ENCODE results near the gene WNT9A.

Gene WNT9A

DNA sequence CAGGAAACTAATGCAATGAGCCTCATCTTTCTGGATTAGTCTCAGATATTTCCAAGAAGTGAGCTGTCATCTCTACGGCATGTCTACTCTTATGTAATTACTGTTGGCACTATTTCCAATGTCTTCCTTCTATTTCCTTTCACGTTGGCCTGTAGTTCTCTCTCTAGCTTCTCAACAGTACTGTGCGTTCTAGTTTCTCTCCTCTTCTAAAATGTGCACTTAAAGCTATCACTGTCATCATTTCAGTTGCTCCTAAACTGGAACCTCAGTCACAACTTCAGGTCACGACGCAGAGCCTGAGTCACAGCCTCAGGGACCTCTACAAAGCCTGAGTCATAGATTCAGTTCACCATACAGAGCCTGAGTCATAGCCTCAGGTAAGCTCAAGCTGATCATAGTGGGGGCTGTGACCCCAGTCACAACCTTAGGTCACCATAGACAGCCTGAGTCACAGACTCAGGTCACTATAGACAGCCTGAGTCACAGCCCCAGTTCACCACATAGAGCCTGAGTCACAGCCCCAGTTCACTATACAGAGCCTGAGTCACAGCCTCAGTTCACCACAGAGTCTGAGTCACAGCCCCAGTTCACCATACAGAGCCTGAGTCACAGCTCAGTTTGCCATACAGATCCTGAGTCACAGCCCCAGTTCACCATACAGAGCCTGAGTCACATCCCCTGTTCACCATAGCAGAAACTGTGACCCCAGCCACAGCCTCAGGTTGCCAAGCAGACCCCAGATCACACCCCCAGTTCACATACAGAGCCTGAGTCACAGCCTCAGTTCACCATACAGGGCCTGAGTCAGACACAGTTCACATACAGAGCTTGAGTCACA is 13.0 kb downstream of the WNT9A start:
- DNase-seq (ENCODE audit: insufficient read length) (no peak), FAIRE-seq (no peak)
- no peak for TF ChIP-seq POLR2A (IDR thresholded peaks at IDR 0.05; ENCODE audit: low read depth, low read length)
- no peak for TF ChIP-seq POLR2AphosphoS5 (IDR thresholded peaks at IDR 0.05; ENCODE audit: low read depth, low read length)
- TF ChIP-seq TAF1 (IDR thresholded peaks at IDR 0.05; ENCODE audit: borderline replicate concordance, low read depth, low read length): no peak

DNA sequence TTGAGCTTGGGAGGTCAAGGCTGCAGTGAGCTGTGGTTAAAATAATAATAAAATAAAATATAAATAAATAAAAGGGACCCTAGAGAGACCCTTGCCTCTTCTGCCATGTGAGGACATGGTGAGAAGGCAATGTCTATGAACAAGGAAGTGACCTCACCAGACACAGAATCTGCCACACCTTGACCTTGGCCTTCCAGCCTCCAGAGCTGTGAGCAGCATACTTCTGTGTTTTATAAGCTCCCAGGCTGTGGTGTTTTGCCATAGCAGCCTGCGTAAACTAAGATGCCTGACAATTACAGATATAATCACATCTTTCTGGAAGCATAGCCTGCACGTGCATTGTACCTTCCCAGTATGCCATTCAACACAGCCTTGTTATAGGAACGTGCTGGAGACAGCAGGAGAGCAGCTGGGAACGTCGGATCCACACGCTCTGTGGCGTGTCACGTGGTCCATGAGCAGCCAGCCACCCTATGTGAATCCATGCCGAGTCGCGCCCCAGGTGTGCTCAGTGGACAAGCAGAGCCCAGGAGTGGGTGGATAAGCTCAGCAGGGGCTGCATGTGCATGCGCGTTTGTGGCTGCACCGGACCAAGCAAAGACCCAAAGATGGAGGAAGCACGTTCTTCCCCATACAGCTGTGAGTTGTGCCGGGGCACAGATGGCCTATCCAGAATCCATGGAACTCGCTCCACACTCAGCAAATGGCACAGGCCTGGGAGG is 17.8 kb downstream of the WNT9A start:
- DNase-seq (ENCODE audit: insufficient read length) (no peak), FAIRE-seq (no peak)
- no peak for TF ChIP-seq POLR2A (IDR thresholded peaks at IDR 0.05; ENCODE audit: low read depth, low read length)
- no peak for TF ChIP-seq POLR2AphosphoS5 (IDR thresholded peaks at IDR 0.05; ENCODE audit: low read depth, low read length)
- no peak for TF ChIP-seq TAF1 (IDR thresholded peaks at IDR 0.05; ENCODE audit: borderline replicate concordance, low read depth, low read length)

DNA sequence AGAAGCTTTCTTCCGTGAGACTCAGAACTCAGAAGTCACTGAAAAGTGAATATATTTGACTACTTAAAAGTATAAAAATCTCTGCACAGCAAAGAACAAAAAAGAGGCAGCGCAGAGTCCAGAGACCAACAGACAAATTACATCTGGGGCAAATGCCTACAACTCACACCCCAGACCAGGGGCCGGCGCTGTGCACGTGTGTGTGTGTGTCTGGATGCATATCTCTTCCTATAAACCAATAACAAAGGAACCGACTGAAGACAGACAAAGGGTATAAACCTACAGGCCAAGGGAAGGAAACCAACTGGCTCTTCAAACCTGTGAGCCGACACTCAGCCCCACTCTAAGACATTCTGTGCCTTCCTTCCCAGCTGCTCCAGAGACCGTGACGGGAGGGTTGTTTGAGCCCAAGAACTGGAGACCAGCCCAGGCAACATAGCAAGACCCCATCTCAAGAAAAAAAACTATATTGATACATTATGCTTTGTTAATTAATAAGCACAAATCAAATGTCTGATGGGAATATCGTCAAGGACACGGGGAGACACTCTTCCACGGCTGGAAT is 18.8 kb downstream of the WNT9A start:
- FAIRE-seq: no peak
- DNase-seq (ENCODE audit: insufficient read length): no peak
- TF ChIP-seq POLR2AphosphoS5 (IDR thresholded peaks at IDR 0.05; ENCODE audit: low read depth, low read length) (no peak), POLR2A (IDR thresholded peaks at IDR 0.05; ENCODE audit: low read depth, low read length) (no peak)

DNA sequence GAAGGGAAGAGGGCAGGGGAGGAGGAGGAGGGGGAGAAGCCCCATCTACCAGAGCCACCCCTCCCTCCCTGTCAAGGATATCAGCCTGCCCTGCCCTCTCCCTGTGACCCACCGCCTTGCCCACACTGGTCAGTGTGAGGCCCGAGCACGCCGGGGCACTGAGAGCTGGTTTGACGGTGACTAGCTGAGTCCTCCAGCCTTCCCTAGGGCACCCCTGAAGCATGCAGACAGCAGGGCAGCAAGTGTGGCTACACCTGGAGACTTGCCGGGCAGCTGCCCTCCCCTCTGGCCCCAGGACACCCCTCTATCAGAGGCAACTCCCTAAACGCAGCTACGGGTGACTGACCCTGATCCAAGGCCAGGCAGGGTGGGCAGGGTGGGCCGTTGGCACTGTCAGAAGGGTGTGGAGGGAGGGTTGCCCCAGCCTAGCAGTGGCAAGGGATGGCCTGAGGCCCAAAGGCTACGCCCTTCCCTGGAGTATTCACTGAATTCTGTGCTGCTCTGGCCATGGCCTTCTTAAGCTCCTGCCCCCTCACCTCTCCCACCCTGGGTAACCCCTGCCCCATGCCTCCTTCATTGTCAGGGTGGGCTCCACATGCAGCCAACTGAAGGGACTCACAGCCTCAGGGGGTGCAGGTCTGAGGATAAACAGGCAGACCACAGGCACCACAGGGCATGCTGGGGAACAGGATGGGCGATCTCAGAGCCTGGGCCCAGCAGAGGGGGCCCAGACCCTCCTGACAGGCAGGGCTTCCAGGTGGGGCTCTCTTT is 19.6 kb downstream of the WNT9A start:
- no peak for TF ChIP-seq TAF1 (IDR thresholded peaks at IDR 0.05; ENCODE audit: borderline replicate concordance, low read depth, low read length)
- TF ChIP-seq POLR2AphosphoS5 (IDR thresholded peaks at IDR 0.05; ENCODE audit: low read depth, low read length): no peak
- TF ChIP-seq POLR2A (IDR thresholded peaks at IDR 0.05; ENCODE audit: low read depth, low read length): no peak
- no peak for DNase-seq (ENCODE audit: insufficient read length)
- FAIRE-seq: no peak

DNA sequence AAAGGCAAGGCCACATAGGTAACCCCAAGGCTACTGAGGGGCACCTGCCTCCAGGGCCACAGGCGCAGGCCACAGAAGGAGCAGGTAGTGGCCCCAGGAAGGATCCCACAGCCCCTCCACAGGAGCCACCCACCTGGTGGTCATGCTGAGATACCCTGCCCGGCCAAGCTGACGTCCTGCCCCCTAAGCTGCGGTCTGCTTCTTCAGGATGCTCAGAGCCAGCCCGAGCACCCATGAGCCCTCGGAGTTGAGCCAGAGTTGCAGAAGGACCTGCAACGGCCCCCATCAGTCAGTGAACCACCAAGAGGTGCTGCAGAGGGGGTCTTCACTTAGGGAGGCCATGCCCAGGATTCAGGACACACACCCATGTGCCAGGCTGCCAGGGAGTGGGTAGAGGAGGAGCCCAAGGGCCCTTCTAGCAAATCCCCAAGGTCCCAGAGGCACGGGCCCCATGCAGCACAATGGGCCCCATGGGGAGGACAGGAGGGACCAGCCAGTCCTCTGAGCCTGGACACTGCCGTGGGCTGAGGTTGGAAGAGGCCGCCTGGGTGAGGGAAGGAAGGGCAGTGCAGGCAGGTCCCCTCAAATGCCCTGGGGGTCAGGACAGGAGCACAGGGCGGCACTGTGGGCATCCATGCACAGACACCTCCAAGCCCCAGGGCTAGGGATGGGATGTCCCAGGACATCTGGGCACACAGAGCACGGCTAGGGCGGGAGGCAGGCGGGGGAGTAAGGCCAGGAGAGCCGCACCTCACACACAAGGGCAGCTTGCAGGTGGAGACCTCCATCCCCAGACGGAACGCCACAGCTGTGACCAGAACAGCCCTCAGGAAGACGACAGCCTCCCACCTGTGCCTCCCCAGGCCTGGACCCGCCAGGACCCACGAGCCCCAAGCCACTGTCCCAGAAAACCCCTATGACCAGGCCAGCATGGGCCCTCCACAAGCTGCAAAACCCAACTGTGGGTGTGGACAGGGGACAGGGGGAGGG is 20.5 kb downstream of the WNT9A start:
- TF ChIP-seq TAF1 (IDR thresholded peaks at IDR 0.05; ENCODE audit: borderline replicate concordance, low read depth, low read length): no peak
- no peak for TF ChIP-seq POLR2AphosphoS5 (IDR thresholded peaks at IDR 0.05; ENCODE audit: low read depth, low read length)
- no peak for TF ChIP-seq POLR2A (IDR thresholded peaks at IDR 0.05; ENCODE audit: low read depth, low read length)
- FAIRE-seq: no peak
- no peak for DNase-seq (ENCODE audit: insufficient read length)

DNA sequence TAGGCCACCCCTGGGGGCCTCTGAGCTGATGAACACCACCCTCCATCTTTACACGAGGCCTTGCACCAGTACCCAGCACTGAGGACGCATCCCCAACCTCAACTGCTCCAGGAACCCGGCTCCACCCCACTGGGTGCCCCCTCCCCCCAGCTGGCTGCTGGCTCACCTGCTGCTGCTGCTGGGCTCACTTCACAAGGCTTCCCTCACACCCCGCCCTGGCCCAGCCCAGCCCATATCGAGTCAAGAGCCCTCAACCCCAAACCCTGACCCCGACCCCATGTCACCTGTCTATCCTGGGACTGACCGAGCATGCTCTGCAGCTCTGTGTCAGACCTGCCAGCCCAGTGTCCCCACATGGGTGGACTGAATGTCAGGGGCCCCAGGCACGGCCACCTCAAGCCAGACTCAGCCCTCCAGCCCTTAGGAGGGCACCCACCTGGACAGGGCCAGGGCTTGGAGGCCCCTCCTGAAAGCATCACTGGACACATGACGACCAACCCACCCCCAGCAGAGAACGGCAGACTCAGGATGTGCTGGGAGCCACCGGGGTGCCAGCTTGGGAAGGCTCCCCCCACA is 21.4 kb downstream of the WNT9A start:
- FAIRE-seq (no peak), DNase-seq (ENCODE audit: insufficient read length) (no peak)
- TF ChIP-seq POLR2A (IDR thresholded peaks at IDR 0.05; ENCODE audit: low read depth, low read length) (no peak), TAF1 (IDR thresholded peaks at IDR 0.05; ENCODE audit: borderline replicate concordance, low read depth, low read length) (no peak), POLR2AphosphoS5 (IDR thresholded peaks at IDR 0.05; ENCODE audit: low read depth, low read length) (no peak)

DNA sequence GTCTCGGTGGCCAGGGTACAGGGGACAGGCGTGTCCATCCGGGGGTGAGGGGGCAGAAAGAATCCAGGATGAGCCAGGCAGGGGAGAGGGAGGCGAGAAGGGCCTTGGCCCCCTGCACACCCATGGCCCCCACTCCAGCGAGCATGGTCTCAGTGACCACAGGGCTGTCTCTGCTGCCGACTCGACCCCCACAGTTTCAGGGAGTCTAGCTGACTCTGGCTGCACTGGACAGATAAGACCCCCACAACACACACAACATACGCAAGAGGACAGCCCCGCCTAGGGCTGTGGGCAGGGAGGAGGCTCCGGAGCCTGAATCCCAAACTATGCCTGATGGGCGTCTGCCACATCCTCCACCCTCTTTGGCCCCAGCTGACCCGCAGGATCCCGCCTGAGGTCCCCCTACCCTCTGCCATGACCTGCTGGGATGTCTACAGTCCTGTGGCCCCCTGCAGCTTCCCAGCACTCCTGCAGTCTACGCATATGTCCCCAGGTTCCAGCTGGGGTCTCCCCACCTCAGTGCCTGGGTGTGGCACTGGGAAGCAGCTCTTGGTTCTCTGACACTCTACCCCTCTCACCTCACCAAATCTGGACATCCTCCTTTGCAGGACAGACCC is 22.0 kb downstream of the WNT9A start:
- DNase-seq (ENCODE audit: insufficient read length): no peak
- TF ChIP-seq TAF1 (IDR thresholded peaks at IDR 0.05; ENCODE audit: borderline replicate concordance, low read depth, low read length) (no peak), POLR2AphosphoS5 (IDR thresholded peaks at IDR 0.05; ENCODE audit: low read depth, low read length) (no peak), POLR2A (IDR thresholded peaks at IDR 0.05; ENCODE audit: low read depth, low read length) (no peak)
- no peak for FAIRE-seq

DNA sequence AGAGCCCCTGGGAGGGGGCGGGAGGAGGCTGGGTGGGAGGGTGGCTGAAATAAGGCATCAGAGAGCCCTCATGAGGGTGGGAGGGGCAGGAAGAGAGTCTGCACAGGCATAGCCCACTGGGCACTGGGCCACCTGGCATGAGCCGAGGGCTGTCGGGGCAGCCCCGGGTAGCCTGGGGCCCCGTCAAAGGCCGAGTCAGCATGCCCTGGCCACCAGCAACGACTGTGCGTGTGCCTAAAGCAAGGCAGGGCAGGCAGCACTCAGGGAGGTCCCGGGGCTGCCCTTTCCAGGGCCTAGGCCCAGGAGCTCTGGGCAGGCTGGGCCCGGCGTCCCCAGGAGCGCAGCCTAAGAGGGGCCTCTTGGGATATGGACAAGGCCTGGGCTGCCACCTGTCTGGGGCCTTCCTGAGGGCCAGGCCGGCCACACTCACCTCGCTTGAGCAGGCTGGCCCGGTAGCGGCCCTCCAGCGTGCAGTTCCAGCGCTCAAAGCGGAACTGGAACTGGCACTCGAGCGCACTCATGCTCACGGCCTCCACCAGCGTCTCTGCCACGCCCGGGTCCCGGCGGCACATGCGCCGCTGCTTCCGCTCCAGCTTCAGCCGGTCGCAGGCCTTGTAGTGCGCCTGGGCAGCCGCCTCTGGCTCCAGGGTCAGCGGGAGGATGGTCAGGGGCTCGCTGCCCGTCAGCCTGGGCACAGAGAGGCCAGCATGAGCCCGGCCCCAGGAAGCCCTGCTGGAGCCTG is 22.7 kb downstream of the WNT9A start:
- FAIRE-seq (no peak), DNase-seq (ENCODE audit: insufficient read length) (no peak)
- TF ChIP-seq POLR2AphosphoS5 (IDR thresholded peaks at IDR 0.05; ENCODE audit: low read depth, low read length): no peak
- no peak for TF ChIP-seq POLR2A (IDR thresholded peaks at IDR 0.05; ENCODE audit: low read depth, low read length)
- no peak for TF ChIP-seq TAF1 (IDR thresholded peaks at IDR 0.05; ENCODE audit: borderline replicate concordance, low read depth, low read length)

DNA sequence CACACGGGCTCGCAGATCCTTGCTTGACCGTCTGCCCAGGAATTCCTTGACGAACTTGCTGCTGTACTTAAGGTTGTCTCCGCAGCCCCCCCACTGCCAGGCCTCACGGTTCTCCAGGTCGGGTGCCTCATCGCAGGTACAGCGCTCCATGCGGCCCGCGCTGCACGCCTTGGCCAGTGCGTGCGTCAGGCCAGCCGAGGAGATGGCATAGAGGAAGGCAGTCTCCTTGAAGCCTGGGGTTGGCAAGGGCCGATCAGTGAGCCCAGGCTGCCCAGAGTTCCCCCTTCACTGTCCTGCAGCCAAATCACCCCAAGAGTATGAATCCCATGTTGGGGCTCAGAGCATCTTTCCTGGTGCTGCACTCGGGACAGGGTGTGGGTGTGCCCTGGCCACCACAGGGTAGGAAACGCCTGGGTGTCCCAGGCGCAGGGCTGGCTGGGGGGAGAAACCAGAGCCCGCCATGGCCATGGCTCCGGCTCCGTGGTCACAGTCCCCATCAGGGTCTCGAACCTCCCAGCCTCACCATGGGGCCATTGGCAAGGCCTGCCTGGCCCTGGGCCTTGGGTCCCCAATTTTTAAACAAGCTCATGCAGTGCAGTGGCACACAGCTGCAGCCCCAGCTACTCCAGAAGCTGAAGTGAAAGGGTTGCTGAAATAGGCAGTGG is 23.4 kb downstream of the WNT9A start:
- DNase-seq (ENCODE audit: insufficient read length) (no peak), FAIRE-seq (no peak)
- TF ChIP-seq POLR2A (IDR thresholded peaks at IDR 0.05; ENCODE audit: low read depth, low read length) (no peak), POLR2AphosphoS5 (IDR thresholded peaks at IDR 0.05; ENCODE audit: low read depth, low read length) (no peak), TAF1 (IDR thresholded peaks at IDR 0.05; ENCODE audit: borderline replicate concordance, low read depth, low read length) (no peak)
